CD4-positive, alpha-beta T cell treated with Interleukin-21 for 1 hour (primary cell): ENCODE measurements around the gene LRRC32.
"Not testable (repeated sequence)": the region's sequence is repeated elsewhere in the genome, so short reads cannot be mapped to it uniquely, and the experiment has no call there.

Source experiments
- DNase-seq: peaks from one replicate; pipeline ENCODE4 v3.0.0-alpha.2; 2020

LRRC32 gene

GRCh38 chr11:76644591-76644990 is 26.0 kb downstream of the LRRC32 start:
- no peak for DNase-seq

DNA sequence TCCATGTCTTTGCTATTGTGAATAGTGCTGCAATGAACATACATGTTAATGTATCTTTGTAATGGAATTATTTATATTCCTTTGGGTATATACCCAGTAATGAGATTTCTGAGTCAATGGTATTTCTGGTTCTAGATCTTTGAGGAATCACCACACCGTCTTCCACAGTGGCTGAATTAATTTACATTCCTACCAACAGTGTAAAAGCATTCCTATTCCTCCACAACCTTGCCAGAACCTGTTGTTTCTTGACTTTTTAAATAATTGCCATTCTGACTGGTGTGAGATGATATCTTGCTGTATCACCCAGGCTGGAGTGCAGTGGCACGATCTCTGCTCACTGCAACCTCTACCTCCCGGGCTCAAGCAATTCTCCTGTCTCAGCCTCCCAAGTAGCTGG is 26.8 kb downstream of the LRRC32 start:
- not testable (repeated sequence) for DNase-seq

- peak; percentile 21 for DNase-seq
These were observed 28.2 kb downstream of the LRRC32 start for GRCh38 chr11:76642341-76642740.

- DNase-seq = no peak
These were observed 28.6 kb downstream of the LRRC32 start for GRCh38 chr11:76641905-76642304.

- DNase-seq = no peak
These were observed 30.0 kb downstream of the LRRC32 start for GRCh38 chr11:76640501-76640900.

DNA sequence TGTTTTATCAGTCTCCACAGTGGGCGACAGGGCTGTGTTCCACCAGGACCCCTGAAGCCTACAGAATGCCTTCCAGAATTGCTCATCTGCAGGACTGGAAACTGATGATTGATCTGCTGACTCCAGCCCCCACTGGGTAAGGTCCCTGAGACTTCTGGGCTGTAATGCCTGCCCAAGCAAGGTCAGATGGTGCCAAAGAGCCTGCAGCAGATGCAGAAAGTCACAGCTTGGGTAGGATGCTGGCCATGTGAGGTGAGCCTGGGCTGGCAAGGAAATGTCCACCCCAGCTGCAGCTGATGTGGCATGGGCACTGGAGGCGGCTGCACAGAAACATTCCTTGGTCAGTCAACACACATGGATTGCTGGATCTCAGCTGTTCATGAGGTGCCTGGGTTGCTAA is 30.9 kb downstream of the LRRC32 start:
- no peak for DNase-seq

DNA sequence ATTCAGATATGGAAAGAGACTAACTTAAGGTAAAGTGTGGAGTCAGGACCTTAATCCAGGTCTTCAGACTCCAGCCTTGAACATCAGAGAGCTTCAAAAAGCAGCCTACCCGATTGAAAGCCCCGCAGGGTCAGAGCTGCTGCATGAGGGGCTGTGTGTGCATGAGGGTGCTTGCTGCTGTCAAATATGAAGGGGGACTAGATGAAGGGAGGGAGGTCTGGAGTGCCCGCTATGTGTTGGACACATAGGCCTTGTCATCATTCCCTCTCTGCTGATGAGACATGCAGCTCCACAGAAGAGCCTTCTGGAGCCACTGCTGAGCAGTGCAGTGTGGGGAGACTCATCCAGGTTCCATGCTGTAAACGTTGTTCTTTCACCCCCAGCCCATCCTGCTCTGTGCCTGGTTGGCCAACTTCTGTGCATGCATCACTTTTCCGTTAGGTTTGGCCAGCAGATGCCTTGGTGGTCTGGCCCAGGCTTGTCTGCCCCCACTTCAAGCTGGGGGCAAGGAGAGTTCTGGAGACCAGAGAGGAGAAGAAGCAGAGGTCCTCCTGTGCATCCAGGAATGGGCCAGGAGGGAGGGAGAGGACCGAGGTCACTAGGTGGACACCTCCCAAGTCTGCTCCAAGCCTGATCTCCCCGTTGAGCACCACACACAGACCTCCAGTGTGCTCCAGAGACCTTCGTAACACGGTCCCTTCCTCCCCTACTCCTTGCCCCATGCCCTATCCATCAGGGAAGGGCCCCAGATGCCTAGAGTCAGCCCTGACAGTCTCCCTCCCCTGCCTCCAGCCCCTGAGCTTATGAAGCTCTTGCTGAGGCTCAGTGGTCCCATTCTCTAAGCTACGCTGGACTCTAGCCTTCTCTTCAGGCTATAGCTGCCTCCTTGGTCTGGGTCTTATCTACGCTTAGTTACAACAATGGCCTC is 32.0 kb downstream of the LRRC32 start:
- DNase-seq = no peak

DNA sequence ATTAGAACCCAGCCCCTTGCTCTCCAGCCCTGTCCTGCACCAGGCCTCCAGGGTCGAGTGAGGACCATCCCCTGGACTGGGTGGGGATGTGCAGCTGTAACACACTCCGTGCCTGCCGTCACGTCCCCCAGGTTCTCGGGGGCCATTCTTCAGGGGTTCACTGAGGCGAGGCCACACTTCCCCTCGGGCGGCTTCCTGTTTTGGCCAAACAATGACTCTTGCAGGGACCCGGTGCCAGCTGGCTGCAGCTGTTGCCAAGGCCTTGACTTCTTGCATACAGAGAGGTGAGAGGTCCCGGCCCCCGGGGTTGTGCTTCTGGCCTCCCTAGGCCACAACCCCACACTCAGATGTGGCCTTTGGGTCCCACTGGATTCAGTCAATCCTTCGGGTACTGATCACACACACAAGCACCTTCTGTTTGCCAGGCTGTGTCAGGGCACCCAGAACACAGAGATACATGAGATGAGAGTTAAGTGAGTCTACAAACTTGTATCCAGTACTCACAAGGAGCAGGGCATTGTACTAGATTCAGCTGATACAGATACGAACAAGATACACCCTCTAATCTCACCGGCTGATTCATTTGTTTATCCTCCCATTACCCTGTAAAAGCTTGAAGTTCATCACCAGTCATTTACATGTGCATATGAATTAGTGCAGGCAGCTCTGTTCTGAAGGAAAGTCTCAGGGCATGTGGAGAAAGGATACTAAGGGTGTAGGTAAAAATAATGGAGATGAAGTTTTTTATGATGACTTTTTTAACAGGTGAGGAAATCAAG is 32.9 kb downstream of the LRRC32 start:
- DNase-seq = peak; percentile 8

DNA sequence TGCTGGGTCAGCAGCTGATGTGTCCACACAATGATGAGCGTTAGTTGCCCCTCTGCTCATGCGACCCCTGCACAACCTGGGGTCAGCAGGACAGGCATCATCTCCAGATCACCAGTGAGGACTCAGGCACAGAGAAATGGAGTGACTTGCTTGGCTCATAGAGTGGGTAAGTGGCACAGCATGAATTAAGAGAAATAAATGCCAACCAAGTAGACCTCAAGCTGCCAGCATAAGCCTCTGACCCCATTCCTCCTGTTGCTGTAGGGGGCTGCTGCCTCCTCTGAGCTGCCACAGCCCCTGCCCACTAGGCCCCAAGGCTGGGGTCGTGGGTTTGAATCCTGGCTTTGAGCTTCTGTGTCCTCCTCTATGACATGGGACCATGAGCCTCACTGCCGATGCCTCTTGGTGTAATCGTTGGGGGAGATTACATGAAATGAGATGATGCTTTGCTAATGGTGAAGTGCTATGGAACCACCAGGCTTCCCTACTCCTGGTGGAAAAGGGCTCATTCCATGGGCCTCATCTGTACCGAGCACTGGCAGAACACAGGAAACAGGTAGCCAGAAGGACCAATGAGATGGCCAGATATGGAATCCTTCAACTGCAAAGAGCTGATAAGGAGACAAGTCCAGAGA is 33.6 kb downstream of the LRRC32 start:
- no peak for DNase-seq

GRCh38 chr11:76635991-76636738 is 34.4 kb downstream of the LRRC32 start:
- no peak for DNase-seq

DNA sequence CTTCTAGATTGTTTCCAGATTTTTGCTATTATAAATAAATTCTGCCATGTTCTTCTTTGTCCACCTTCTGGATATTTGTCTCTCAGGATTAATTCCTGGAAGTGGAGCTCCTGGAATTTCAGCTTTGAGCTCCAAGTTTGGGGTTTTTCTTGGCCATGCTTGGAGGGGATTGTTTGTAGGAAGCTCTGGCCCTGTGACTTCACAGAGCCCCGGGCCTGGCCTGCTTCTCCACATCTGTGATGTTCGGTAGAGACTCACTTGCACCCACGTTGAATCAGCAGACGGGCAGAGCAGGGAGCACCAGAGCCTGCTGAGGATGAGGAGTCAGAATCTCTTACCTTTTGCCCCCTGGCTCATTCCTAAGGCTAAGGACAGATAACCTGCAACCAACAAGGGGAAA is 35.7 kb downstream of the LRRC32 start:
- DNase-seq = no peak

- no peak for DNase-seq
These were observed 38.1 kb downstream of the LRRC32 start for GRCh38 chr11:76632492-76632891.

DNA sequence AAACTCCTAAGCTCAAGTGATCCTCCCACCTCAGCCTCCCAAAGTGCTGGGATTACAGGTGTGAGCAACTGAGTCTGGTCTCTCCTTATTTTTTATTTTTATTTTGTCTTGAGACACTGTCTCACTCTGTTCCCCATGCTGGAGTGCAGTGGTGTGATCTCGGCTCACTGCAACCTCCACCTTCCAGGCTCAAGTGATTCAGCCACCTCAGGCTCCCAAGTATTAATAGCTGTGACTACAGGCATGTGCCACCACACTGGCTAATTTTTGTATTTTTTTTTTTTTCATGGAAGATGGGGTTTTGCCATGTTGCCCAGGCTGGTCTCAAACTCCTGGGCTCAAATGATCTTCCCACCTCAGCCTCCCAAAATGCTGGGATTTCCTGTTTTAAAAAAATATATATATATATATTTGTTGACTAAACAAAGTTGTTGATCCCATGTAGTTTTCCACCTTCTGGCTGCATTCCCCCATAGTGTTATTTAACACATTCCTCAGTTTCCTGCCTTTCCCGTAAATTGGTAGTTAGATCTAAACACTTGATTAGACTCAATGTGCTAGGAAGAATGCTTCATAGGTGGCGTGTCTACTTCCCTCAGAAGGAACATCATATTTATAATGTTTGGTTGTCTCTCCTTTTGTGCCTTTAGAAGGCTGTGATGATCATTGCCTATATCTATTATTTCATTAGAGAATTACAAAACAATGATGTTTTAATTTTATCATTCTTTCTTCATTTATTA is 38.8 kb downstream of the LRRC32 start:
- no peak for DNase-seq

GRCh38 chr11:76630600-76631281 is 39.8 kb downstream of the LRRC32 start:
- no peak for DNase-seq

DNA sequence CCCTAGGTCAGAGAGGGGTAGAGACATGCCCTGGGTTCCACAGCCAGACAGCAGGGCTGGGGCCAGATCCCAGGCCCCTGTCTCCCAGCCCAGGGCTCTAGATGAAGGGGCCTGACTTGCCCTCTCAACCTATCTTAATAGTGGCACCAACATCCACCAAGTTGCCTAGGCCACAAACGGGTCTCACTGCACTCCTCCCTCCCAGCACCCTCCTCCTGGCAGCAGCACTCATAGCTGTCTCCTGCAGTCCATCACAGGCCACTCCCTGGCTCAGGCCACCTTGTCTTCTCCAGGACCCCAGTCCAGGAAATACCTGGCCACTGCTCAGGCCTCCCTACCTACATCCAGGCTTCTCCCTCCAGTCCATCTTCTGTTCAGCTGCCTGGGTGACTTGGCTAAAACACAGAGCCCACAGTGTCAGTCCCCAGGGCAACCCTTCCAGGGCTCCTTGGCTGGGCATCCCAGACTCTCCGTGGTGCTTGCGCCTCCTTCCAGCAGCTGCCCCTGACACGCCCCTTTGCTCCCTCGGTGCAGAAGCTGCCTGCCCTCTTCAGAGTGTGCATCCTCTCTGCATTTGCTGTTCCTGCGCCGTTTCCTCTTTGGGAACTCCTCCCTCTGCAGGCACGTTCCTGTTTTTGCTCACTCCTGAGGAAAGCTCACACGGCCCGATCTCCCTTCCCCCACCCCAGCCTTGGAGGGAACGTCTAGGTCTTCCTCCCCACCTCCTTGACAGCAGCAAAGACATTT is 40.5 kb downstream of the LRRC32 start:
- peak; percentile 33 for DNase-seq

GRCh38 chr11:76629116-76629852 is 41.3 kb downstream of the LRRC32 start:
- peak; percentile 57 for DNase-seq

- DNase-seq = no peak
These were observed 42.1 kb downstream of the LRRC32 start for GRCh38 chr11:76628408-76628947.

DNA sequence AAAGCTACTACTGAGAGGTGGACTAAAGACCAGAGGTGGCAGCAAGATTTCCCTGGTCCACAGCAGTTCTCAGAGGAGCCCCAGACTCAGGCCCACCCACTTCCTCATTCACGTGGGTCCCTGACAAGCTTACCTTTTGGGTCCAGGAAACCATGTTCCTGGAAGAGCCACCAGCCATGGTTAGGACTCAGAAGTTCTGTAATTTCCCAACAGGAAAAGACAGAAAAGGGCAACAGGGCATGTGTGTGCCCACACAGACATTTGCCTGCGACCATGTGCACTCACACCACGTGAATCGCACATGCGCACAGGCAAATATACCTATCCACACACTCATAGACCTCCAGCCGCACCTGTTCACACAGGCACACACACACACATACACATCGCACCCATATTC is 42.9 kb downstream of the LRRC32 start:
- DNase-seq = no peak

DNA sequence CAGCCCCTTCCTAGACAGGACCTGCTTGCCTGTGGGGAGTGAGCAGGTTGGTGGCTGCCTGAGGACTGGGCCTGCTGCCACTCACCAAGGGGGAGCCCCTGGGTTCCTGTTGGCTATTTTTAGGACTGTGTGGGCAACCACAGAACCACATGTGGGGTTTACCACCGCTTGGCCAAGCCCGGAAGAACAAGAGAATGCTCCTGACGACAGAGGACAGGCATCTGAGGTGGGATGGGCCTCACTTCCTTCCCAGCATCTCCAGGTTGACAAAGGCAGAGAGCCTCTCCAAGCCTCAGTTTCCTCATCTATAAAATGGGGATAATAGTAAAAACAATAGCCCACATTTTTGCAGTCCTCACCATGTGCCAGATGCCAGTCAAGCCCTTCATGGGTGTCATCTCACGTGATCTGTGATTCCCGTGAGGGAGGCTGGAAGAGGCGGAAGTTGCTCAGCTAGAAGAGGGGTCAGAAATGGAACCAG is 43.6 kb downstream of the LRRC32 start:
- peak; percentile 52 for DNase-seq
